ENCODE data around the gene SERPINB5.
A peak's percentile ranks its signal among the peaks of the same experiment; 100 is the strongest.

The SERPINB5 gene

DNA sequence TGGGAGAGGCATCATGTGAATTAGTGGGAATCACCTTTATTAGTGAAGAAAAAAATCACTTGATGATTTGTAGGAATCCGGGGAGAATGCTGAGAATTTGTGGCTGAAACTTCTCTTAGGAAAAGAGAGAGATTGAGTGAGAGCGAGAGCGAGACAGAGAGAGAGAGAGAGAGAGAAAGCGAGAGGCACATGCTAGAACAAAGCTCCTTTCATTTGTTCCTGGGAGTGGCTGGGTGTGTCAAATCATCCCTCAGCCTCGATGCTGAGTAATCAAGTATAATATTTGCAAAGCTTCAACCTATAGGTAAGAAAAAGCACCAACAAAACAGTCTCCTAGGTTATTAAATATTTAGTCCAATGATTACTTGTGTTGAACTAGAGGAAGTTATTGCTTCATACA, 4.4 kb upstream of the SERPINB5 start:
- DNase-seq = no peak

DNA sequence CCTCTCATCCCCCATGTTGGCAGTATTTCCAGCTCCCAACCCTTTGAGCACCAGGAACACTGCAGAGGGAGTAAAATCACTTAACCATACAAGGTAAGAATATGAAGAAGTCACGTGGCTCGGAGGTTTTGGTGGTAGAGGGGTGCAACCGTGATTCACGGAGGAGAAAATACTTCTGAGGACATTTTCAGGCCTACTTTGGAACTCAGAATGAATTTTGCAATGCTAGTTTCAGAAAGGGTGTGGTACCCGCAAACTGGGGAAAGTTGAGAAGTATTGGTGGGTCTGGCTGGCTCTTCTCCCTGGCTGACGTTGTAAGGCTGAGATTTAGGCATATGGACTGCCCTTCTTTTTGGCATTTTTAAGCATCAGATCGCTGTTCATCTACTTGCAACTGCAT, 442 bp downstream of the SERPINB5 start:
- DNase-seq = no peak

DNA sequence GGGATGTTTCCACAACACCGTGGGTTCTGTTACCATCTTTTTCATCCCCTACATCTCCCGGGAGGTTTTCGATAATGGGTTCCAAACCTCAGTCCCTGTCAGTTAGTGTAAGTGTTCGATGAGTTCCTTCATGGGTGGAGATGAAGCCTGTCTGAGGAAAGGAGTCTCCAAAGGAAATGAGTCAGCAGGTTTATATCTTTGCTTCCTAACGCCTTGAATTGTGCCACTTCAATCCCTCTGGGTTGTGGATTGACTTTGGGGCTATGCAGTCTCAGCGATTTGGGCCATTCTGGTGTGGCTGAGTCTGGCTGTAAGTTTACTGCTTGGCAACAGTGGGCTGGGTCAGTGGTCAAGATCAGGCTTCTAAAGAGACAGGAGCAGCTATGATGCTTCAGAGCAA, 1.2 kb downstream of the SERPINB5 start:
- DNase-seq = no peak

DNA sequence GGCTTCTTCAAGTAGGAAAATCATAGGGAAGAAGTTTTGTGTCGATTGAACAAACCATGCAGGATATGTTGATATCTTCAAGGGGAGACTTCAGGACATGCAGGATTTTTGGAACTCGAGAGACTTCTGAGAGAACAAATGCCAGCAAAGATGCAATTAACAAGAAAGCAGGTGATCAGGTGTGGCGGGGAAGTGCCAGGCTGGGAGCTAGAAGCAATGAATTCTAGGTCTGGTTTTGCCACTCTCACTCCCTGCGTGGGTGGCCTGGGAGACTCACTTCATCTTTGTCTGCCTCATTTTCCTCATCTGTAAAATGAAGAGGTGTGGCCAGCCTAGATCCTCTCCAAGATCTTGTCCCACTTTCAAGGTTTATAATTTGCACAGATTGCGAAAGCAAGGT, 3.1 kb downstream of the SERPINB5 start:
- DNase-seq = no peak

DNA sequence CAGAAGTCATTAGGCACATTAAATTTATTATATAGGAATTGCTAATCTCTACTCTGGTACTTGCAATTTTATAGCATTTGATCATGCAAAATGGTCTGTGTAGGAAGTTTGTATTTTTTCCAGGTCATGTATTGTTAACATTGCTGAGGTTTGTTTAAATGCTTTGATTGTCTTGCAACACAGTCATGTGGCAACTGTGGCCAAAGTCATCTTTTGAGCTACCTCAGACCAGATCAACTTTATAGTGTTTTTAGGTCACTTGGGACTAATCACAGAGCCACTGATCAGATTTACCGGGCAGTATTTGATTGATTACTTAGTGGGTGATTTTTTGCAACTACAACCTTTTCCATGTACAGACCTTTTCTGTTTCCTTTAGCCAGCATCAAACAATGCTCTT, 3.7 kb downstream of the SERPINB5 start:
- DNase-seq = no peak

DNA sequence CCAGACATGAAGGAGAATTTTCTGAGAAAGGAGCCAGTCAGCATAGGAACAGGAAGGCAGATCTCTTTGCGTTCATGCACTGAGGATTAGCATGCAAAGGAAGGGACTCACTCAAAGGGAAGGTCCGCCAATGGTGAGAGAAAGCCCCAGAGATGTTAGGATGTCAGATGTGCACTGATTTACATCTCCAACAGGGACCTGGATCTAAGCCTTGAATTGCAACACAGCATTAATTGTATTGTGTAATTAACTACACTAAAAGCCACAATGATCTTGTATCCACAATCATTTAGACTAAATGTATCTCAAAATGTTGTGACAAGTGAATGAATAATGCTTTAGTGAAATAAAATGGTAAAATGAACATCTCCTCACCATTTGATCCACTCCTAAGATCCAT, 4.2 kb downstream of the SERPINB5 start:
- DNase-seq = no peak

DNA sequence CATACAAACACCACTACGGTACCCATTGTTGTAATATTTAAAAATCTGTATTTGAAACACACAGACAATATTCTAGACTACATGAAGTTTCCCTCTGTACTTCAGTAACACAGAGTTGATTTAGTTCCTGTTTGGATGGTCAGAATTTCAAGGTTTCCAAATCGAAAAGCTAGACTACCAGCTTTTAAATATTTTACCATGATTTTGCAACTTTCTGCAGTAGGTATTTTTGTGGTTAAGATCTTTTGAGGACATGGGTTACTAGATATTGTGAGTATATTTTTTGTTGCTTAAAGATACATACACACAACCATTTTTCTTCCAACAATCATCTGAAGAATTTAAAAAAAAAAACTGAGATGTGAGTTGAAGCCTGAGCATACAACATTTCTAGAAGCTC, 10.9 kb downstream of the SERPINB5 start:
- no peak for DNase-seq

DNA sequence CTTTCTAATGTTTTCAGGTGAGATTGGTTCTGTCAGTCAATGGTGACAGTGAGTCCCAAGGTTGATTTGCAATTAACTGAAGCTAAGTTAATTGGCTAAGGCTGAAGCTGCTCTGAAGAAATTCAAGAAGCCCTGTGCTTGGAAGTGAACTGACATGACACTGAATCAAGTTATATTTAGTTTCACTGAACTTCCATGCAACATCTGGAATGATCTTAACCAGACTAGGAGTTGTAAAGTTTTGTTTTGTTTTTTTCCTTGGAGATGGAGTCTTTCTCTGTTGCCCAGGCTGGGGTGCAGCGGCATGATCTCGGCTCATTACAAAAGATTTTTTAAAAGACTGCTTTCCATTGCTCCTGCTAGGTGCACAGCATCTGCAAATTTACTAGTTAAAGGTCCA, 11.4 kb downstream of the SERPINB5 start:
- DNase-seq = no peak

DNA sequence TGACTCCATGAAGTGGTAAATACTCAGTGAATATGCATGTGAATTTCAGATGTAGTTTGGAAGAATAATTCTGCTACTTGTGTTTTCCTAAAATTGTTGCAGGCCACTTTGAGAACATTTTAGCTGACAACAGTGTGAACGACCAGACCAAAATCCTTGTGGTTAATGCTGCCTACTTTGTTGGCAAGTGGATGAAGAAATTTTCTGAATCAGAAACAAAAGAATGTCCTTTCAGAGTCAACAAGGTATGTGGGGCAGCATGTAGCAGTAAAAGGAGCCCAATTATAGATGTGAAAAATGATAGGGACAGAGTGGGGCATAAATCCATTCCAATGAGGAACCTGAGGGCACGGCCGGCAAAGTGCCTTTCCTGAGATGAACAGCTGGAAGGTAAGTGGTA, 16.1 kb downstream of the SERPINB5 start:
- DNase-seq = no peak

DNA sequence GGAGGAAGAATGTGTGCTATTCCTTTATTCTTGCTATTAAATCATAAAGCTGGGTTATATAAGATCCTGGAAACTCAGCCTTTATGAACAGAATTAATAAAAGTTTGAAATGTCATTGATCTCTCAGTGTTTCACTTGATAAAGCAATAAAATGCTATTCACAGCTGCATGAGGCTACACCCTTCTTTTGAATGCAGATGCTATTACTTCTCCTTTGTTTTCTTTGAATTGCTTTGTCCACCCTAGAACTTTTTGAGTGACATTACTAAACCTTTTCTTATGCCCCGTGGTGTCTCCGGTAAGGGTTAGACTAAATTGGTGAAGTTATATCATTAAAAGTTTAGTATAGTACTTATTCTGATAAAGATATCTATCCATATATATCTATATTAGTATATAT, 18.9 kb downstream of the SERPINB5 start:
- no peak for DNase-seq

DNA sequence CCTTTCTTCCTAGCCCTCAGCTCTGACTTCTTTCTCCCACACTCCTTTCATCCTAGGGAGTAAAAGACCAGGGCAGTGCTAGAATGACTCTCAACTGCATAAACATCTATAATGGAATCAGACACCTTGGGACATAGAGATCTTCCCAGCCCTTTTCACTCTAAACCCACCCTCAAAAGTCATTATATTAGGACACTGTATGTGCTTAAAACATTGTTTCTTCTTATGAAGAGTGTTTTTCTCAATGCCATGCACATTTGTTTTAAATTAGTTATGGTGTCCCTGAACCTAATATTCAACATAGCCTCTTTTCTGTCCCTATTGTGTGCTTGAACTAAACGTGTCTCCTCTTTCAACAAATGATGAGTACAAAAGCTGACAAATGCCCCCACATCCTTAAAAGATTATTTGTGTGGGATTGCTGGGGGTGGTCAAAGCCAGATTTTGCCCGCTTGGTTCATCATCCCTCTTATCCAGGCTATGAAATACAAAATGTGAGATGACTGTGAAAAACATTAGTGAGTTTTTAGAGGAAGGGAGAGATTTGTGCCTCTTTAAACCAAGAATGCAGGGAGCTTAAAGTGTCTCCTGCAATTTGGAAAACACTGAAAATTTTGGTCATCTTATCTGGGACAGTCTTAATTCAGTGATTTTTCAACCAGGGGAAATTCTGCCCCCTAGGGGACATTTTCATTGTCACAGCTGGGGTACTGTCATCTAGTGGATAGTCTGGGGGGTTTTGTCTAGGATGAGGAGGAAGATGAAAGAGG, 29.0 kb downstream of the SERPINB5 start:
- peak; percentile 4 for DNase-seq

DNA sequence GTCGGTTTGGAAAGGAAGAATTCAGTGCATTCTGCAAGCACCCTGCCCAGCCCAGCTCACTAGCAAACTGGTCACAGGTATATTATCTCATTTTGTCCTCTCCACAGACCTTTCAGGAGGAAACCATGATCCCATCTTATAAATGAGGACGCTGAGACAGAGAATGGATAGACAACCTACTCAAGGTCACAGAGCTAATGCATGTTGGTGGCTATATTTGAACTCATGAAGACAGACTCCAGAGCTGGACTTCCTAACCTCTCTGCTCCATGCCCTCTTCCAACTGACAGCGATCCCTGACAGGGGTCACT, 29.5 kb downstream of the SERPINB5 start:
- no peak for DNase-seq

DNA sequence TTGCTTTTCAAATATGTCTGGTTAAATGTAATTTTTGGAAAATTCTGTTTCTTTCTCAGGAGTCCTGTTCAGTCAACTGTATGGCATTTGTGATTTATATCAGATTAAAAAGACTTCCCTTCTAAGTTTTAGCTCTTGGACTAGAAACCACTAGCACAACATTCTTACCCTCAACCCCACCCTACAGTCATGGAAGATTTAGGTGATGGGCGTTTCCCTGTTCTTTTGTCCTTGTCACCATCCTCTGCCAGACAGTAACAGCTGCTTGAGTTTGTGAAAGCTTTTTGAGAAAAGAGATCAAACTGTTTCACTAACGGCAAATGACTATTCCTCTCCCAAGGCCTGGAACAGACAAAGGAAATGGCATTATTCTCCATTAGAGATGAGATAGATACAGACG, 31.8 kb downstream of the SERPINB5 start:
- DNase-seq = no peak

DNA sequence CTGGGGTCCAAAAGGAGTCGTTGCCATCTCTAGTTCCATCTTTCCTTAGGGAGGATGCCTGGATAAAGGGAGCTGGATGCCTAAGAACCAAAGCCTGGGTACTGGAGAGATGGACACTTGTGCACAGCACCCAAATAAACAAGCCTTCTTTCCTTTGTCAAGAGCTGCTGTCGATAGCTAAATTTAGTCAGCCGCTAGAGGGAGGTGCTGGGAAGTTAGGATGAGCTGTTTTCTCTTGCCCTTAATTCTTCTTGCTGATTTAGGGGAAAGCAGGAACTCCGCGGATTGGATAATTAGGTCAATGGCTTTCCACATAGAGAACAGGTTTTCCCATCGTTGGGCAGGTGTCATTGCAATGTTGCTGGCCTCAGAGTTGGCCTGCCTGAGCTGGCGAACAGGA, 34.5 kb downstream of the SERPINB5 start:
- no peak for DNase-seq

DNA sequence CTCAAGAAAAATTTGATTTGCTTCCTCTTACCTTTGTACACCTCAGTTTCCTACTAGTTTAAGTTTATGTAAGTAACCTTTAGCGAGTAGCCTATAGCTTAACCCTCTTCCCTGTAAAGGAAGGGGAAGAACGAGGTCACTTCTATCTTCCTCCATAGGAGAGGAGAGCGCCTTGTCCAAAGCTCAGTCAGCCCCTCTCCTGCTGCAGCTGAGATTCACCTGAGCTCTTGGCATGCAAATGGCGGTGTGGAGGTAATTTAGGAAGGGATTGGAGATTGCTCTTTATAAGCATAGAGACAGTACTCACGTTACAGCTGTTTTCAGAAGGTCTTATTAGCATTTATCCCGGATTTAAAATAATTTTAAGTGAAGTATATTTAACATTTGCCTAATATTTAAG, 37.6 kb downstream of the SERPINB5 start:
- no peak for DNase-seq

DNA sequence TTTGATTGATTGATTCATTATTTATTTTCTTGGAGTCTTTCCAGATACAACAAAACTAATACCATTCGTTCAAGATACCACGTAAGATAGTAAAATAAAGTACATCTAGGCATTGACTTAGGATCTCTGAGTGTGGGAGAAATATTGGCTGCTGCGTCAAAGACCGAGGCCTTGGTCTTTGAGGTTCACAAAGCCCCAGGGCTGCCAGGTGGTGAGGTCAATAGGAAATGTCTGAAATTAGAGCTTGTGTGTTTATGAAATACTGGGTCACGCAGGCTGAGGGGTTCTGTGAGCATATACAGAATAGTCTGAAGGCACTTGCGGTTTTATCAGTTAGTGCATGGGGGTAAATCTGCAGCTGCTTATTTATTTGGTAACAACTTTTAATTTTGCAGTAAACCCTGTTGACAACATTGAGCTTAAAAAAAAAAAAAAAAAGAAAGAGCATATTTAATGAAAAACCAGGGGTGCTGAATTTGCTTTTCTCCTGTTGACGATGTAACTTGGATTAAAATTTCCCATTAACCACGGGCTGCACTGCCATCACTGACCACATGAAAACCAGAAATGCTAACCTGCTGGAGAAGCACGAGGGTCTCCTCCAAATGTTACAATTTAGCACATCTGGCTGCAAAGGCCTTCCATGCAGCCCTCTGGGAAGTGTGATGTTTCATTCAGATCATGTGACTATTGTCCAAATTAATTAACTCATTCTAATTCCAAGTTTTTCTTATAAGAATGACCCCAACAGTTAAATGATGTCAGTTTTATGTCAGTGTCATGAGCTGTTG, 38.3 kb downstream of the SERPINB5 start:
- no peak for DNase-seq

DNA sequence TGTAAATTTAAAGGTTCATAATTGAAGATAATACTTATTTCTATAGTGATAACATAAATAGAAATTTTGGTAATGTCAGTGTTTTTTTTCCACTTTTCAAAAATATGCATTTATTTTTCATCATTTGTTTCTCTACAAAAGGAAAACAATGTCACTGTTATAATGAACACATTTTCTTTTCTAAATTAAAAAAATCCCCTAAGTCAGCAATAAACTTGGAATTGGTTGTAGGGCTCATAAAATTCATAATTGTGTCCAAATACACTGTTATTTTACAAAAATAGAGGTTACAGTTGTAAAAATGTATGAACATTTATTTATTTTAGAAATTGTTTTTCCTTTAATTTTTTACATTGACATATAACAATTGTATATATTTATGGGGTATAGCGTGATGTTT, 39.0 kb downstream of the SERPINB5 start:
- no peak for DNase-seq

DNA sequence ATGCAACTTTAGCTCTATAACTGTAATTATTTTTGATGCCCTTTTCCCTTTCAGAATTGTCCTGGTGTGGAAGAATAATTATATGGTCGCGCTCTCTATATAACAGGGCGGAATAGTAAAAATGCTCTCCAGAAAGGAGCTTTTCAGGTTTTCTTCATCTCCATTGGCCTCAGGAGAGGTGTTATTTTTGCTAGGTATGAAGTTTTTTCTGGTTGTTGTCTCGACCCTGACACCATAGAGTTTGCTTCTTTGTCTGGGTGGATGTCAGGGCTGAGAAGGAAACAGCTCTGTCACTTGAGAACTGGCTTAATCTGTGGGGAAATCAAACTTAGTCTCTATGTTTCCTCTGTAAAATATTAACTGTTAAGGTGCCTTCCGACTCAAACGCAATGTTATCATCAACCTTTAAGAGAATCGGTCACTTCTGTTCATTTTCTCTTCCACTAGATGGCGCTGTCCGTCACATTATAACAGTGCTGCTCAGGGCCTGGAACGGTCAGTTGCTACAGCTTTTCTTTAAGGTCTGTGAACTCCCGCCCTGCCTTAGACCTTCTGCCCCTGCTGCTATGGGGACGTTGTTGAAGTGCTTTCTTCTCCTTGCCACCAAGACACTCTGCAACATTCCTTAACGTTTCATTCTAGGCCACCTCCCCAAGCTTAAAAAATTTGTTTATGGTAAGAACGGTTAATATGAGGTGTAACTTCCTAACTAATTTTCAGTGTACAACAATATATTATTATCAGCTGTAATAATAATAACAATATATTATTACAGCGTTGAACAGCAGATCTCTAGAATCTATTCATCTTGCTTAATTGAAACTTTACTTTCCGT, 41.6 kb downstream of the SERPINB5 start:
- peak; percentile 18 for DNase-seq

DNA sequence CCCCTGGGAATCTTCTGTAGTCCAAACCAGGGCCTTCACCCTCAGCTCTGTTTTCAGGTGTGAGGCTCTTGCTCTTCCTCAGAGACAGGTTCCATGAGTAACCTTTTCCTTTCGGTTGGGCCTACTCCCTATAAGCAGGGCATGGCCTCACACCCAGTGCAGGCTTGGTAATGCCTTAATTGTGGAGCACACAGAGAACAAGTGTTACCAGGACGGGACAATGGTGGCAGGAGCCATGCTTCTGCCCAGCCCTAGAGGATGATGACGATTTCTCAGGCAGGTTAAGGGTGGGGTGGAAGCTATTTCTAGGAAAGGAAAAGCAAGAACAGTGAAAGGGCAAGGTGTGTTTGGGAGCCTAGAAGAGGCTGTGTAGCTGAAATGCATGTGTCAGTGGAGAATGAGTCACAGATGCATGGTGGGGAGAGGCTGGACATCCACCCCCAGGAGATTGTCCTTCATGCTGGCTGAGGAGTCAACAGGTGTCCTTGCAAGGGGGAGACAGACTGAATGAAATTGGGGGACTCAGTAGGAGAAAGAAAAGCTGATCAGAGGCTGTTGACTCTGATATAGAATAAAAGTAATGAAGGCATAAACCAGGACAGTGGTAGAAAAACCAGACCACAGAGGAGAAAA, 43.4 kb downstream of the SERPINB5 start:
- DNase-seq = no peak

DNA sequence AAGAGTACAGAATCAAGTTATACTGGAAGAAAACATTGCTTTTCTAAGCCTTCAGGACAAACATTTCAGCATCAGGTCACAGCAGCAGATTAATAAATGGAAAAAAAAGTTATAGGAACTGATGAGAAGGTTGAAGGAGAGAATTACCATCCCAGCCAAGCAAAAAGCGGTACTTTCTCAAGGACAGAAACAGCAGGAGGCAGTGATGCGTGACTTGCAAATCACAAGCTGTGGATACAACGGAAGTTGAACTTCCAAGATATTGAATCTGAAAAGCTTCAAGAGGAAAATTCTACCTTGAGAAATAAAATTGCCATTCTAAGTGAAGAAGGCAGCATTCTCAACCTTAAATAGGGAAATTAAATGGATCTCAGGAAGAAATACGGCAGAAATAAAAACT, 46.9 kb downstream of the SERPINB5 start:
- DNase-seq = no peak

DNA sequence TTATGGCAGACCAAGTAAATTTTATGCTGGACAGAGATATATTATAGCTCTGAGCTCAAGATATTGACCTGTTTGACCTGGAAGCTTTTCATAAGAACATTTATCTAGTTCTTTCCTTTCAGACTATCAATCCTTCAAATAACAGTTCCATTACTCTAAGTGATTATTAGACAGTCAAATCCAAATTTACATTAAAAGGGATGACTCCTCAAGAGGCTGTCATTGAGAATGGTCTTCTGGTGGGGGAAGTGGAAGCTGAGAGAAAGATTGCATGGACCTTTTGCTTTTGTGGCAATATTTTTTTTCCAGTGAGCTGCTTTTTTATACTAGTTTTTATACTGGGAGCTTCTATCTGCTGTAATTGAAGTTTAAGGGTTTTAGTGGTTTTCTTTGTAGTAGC, 50.5 kb downstream of the SERPINB5 start:
- DNase-seq = no peak

DNA sequence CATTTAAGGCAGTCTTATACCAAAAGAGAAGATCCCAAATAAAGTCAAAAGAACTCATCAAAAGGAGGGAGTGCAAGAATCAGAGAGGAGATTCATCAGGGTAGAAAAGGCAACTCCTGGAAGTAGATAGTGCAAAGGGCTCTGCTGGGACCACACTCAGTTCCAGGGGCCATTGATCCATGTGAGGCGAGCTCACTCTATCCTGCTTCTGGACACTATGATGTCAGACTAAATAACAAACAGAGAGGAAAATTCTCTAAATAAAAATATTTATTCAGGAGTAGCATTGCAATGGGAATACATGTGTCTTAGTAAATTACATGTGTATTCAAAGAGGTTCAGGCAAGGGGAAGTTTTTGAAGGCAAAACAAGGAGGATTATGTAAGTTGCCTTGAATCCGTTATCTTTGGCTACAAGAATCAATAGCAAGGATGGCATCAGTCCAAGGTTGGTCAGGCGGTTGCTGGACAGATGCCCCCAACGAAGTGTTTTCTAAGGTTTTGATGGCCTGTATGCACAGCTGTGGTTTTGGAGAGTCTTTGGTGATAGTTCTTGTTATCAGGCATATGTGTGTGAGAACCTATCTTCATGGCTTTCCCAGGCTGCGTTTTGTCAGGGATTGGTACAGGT, 52.2 kb downstream of the SERPINB5 start:
- DNase-seq = no peak

DNA sequence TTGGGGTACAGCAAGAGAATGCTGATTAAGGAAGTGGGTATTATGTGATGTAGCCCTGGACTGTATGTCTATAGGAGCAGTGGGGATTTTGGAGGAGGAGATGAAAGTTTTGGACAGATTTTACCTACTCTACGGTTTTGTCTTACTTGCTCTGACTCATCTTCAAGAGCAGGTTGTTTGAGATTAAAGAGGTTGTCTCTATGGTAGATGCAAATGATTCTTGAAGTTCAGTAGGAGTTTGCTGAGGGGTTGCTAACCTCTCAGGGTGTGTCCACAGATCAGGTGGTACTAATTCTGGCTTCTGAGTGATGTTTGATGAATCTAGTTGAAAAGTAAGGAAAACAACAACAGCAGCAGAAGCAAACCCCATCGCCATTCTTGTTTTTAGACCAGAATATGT, 55.7 kb downstream of the SERPINB5 start:
- DNase-seq = no peak

Data from stimulated activated CD4-positive, alpha-beta T cell treated with anti-CD3 and anti-CD28 coated beads, Interleukin-4, amount 100 ng/mL, for 1 hour (primary cell).